ENCODE results near the gene ADAMTSL2.

Gene ADAMTSL2

GRCh38 chr9:133583111-133583510 lies 48.6 kb downstream of the ADAMTSL2 start:
- TF ChIP-seq CTCF (conservative IDR thresholded peaks at IDR 0.05; ENCODE audit: low read depth, low read length): no peak
- no peak for DNase-seq (ENCODE audit: low read depth)
- H3K4me3 ChIP-seq (ENCODE audit: low read length): no peak overlapping the region

DNA sequence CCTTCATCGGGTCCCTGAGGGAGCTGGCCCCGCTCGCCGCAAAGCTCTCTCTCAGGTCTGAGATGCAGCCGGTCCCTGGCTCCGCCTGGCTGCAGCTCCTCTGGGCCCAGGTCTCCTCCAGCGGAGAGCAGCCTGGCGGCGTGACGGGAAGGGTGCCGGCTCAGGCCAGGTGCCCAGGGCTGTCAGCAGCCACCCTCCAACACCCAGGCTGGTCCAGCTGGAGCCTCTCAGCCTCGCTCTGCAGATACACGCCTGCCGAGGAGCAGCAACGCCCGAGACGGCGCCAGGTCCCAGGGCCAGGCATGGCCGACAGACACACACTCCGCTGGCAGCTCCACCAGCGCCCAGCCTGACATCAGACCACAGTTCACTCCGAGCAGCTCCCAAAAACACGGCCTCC lies 49.1 kb downstream of the ADAMTSL2 start:
- H3K4me3 ChIP-seq (ENCODE audit: low read length): no peak overlapping the region
- DNase-seq (ENCODE audit: low read depth): no peak
- no peak for TF ChIP-seq CTCF (conservative IDR thresholded peaks at IDR 0.05; ENCODE audit: low read depth, low read length)

DNA sequence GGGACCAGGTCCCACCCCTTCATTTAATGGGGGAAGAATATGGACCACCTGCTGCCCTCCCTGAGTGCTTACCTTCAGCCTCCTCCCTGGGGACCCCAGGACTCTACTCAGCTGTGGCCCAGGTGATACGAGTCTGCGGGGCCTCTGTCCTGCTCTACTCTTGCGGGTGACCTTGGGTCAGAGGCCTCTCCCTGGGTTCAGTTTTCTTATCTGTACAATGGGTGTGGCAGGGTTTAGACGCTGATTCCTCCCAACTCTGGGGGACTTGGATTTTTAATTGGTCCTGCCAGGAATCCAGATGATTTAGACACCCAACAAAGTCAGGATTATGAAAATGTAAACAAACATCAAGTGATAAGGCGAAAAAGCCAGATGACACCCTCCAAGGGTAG lies 49.7 kb downstream of the ADAMTSL2 start:
- no peak for TF ChIP-seq CTCF (conservative IDR thresholded peaks at IDR 0.05; ENCODE audit: low read depth, low read length)
- DNase-seq (ENCODE audit: low read depth): no peak

DNA sequence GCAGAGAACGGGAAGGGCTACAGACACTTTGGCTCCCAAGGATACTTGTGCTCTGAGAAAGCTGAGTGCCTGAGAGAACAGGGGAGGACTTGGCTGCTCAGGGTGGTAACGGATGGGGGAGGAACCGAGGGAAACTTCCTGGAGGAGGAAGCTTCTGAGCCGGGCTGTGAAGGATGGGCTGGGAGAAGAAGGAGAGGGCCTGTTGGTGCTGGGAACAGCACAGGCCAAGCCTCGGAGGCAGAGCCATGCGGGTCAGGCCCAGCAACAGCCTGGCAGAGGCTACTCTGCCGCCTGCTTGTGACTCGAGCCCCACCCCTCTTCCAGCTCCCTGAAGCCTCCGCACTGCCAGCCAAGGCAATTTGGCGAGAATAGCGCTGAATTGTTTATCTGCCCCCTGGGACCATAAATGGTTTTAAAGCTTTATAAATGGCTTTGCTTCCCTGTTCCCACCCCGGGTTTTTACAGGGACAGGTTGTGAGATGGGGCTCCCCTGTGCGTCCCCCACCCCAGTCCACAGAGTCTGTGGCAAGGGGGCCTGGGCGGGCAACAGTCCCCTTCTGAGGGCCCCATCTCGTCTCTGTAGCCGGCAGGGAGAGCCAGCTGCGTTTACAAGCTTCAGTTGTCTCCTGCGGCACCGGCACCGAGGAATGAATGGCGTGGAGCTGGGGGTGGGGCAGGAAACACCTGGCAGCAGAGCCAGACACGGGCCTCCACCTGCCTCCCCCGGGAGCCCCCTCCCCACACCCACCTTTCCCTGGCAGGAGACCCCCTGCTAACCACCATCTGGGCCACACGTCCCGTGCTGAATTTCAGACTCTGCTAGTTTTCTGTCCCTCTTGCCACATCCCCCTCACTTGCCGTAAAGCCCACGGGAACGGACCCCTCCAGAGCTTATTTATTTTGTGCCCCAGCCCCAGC lies 50.3 kb downstream of the ADAMTSL2 start:
- no peak for TF ChIP-seq CTCF (conservative IDR thresholded peaks at IDR 0.05; ENCODE audit: low read depth, low read length)
- H3K4me3 ChIP-seq (ENCODE audit: low read length): no peak overlapping the region
- no peak for DNase-seq (ENCODE audit: low read depth)

More for the DNA sequence above, 49.7 kb downstream of the ADAMTSL2 start:
- H3K4me3 ChIP-seq (ENCODE audit: low read length): no peak overlapping the region

DNA sequence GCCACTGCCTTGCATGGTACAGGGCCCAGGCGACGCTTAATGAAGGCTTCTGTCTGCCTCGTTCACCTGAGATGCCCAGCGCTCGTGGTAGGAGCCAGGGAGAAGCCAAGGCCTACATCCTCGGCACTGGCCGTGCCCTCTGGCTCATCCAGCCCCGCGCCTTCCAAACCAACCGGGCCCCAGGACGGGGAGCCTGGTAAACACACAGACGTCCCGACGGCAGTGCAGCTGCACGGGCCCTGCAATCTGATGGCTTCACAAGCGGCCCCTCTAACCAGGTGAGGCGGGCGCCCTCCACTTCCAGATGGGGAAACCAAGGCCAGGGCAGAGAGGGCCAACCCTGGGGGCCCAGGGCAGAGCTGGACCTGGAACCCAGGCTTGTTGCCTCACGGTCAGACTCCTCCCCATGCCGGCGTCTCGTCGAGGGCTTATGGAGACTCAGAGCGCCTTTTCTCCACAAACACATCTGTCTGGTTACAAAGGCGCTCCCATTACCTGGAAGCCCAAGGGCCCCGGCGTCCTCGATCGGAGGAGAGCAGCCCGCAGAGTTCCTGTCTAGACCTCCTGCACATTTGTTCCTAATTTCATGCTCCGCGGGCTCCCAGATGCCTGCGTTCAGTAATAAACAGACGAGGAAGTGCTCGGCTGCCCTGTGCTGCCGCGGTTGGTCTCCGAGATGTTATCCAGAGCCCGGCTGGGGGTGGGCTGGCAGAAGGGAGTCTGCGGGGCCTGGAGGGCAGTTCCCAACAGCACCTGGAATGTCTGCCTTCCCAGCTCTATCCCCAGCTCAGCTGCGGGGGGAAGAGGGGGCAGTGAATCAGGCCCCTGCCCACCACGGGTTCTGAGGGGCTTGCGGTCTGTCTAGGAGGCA lies 51.2 kb downstream of the ADAMTSL2 start:
- no peak overlapping the region for H3K4me3 ChIP-seq (ENCODE audit: low read length)
- no peak for TF ChIP-seq CTCF (conservative IDR thresholded peaks at IDR 0.05; ENCODE audit: low read depth, low read length)
- DNase-seq (ENCODE audit: low read depth): no peak

GRCh38 chr9:133587051-133587450 lies 52.5 kb downstream of the ADAMTSL2 start:
- H3K4me3 ChIP-seq (ENCODE audit: low read length): no peak overlapping the region
- DNase-seq (ENCODE audit: low read depth): no peak
- no peak for TF ChIP-seq CTCF (conservative IDR thresholded peaks at IDR 0.05; ENCODE audit: low read depth, low read length)

All from retinal pigment epithelial cell (primary cell).